HG03025 (cell line): ENCODE data around the gene TM6SF1.
"Not testable (repeated sequence)": the region's sequence is repeated elsewhere in the genome, so short reads cannot be mapped to it uniquely, and the experiment has no call there.

Source experiments
- ATAC-seq: cut with Tn5 transposase; IDR thresholded peaks from one replicate; pipeline ENCODE4 v1.9.1; 2021; ENCODE audit warnings: mild to moderate bottlenecking, moderate library complexity; ENCODE audit not compliant: unreplicated experiment, low FRiP score

The TM6SF1 gene

GRCh38 chr15:83114856-83115255 lies 7.4 kb downstream of the TM6SF1 start:
- no peak for ATAC-seq

- ATAC-seq, result no peak
These were observed 8.0 kb downstream of the TM6SF1 start for GRCh38 chr15:83115410-83115809.

- no peak for ATAC-seq
These were observed 8.6 kb downstream of the TM6SF1 start for GRCh38 chr15:83115831-83116565.

- no peak for ATAC-seq
These were observed 10.9 kb downstream of the TM6SF1 start for GRCh38 chr15:83118291-83118827.

GRCh38 chr15:83118968-83119367 lies 11.5 kb downstream of the TM6SF1 start:
- no peak for ATAC-seq

- no peak for ATAC-seq
These were observed 12.6 kb downstream of the TM6SF1 start for GRCh38 chr15:83119968-83120581.

- ATAC-seq, result no peak
These were observed 16.1 kb downstream of the TM6SF1 start for GRCh38 chr15:83123529-83123928.

- ATAC-seq, result no peak
These were observed 20.2 kb downstream of the TM6SF1 start for GRCh38 chr15:83127547-83128150.

- no peak for ATAC-seq
These were observed 22.3 kb downstream of the TM6SF1 start for GRCh38 chr15:83129791-83130190.

- no peak for ATAC-seq
These were observed 25.5 kb downstream of the TM6SF1 start for GRCh38 chr15:83132861-83133523.

- ATAC-seq, result not testable (repeated sequence)
These were observed 34.7 kb downstream of the TM6SF1 start for GRCh38 chr15:83142151-83142550.

GRCh38 chr15:83144771-83145170 lies 37.3 kb downstream of the TM6SF1 start:
- ATAC-seq, result no peak

- no peak for ATAC-seq
These were observed 45.8 kb downstream of the TM6SF1 start for GRCh38 chr15:83153288-83153687.

- no peak for ATAC-seq
These were observed 48.5 kb downstream of the TM6SF1 start for GRCh38 chr15:83155942-83156341.

- no peak for ATAC-seq
These were observed 50.9 kb downstream of the TM6SF1 start for GRCh38 chr15:83158393-83158792.

- no peak for ATAC-seq
These were observed 53.3 kb downstream of the TM6SF1 start for GRCh38 chr15:83160741-83161140.

- no peak for ATAC-seq
These were observed 55.6 kb downstream of the TM6SF1 start for GRCh38 chr15:83163032-83163431.

GRCh38 chr15:83164111-83164770 lies 56.8 kb downstream of the TM6SF1 start:
- no peak for ATAC-seq

- ATAC-seq, result no peak
These were observed 57.4 kb downstream of the TM6SF1 start for GRCh38 chr15:83164771-83165404.

GRCh38 chr15:83166218-83166617 lies 58.8 kb downstream of the TM6SF1 start:
- no peak for ATAC-seq
